K562 (cell line): Measurements from ENCODE around the gene ARHGAP4. TPM values are rescaled to one million over a fixed set of nuclear protein-coding genes. Genes with fewer than 3 reads are reported as not detected.

Experiments used
- ATAC-seq: fragments of 200-7000 bp; cut with Tn5 transposase; 3 replicates; pipeline ENCODE4 v1.9.1; 2020; ENCODE audit warnings: moderate library complexity
- BruUV-seq: library from RNA; stranded (reverse); fragments of 400-500 nt; replicated peaks from 2 replicates; lab custom pipeline; 2021; lab: Mats Ljungman, UMichigan
- CTCF ChIA-PET: fragments of 300-600 bp; formaldehyde crosslinking; extraction: SDS; loops from one replicate; lab custom pipeline; 2021; ENCODE audit warnings: low intra/inter-chr PET ratio; lab: Yijun Ruan, JAX
- POLR2A ChIA-PET: fragments of 300-600, 350-650 bp; sonication (Branson Sonifier 250); formaldehyde crosslinking; extraction: SDS; loops from one replicate; lab custom pipeline; 2021; ENCODE audit warnings: antibody characterized with exemption, inconsistent platforms; lab: Yijun Ruan, JAX
- DNase-seq, 4 experiments: peaks; one replicate each; pipeline versions ENCODE4 v3.0.0 to v3.0.0-alpha.2; 2011 to 2018; ENCODE audit warnings: low spot score in 3 of 4, mixed read lengths in 3 of 4; ENCODE audit errors: extremely low read depth in 1 of 4
- FAIRE-seq: peaks from 2 replicates; lab custom pipeline; 2011; peaks lifted over from hg19 to GRCh38; lab: Jason Lieb, UNC
- H2AFZ ChIP-seq: 2 replicates; pipeline ENCODE4 v1.6.0; 2011; ENCODE audit warnings: low read depth, low read length, control low read depth, inconsistent platforms
- H3K27ac ChIP-seq: fragments of 200-600 bp; 3 replicates; pipeline ENCODE4 v1.8.0; 2011; ENCODE audit warnings: low read depth, mild to moderate bottlenecking, control low read depth, inconsistent platforms, low read length, moderate library complexity, mixed read lengths; ENCODE audit errors: extremely low read depth
- H3K27me3 ChIP-seq, 2 experiments: fragments of 300-600 bp in 1 of 2; 2 replicates in 1 of 2; 3 replicates in 1 of 2; pipeline versions ENCODE4 v1.6.0 to v1.8.0; 2011; ENCODE audit warnings: inconsistent platforms in 2 of 2, low read length in 2 of 2, mild to moderate bottlenecking in 1 of 2, mixed read lengths in 1 of 2, moderate library complexity in 1 of 2; ENCODE audit not compliant: control insufficient read depth in 2 of 2, insufficient read depth in 2 of 2
- H3K36me3 ChIP-seq: fragments of 300-600 bp; 3 replicates; pipeline ENCODE4 v1.8.0; 2011; ENCODE audit warnings: mild to moderate bottlenecking, low read length, inconsistent platforms; ENCODE audit not compliant: control insufficient read depth, insufficient read depth
- H3K4me1 ChIP-seq, 2 experiments: fragments of 200-600 bp in 1 of 2; replicated peaks in 1 of 2; 2 replicates in 1 of 2; 3 replicates in 1 of 2; pipeline versions ENCODE4 v1.5.1 to v1.8.0; 2011; ENCODE audit warnings: inconsistent platforms in 2 of 2, low read length in 2 of 2, mild to moderate bottlenecking in 1 of 2, mixed read lengths in 1 of 2, moderate library complexity in 1 of 2; ENCODE audit not compliant: control insufficient read depth in 2 of 2, insufficient read depth in 2 of 2
- H3K4me2 ChIP-seq: 2 replicates; pipeline ENCODE4 v1.6.1; 2011; ENCODE audit warnings: low read length, control low read depth, inconsistent platforms, mixed read lengths; ENCODE audit not compliant: insufficient read depth
- H3K4me3 ChIP-seq: fragments of 200-600 bp; sonication (generic), shearing (Covaris generic); 2 replicates; pipeline ENCODE4 v1.5.1; 2016; ENCODE audit warnings: control low read depth, inconsistent platforms
- H3K79me2 ChIP-seq: fragments of 200-600 bp; 3 replicates; pipeline ENCODE4 v1.8.0; 2011; ENCODE audit warnings: low read length, inconsistent platforms; ENCODE audit not compliant: control insufficient read depth, insufficient read depth
- H3K9ac ChIP-seq, 2 experiments: 2 replicates each; pipeline versions ENCODE4 v1.6.0 to v1.6.1; 2011; ENCODE audit warnings: low read depth in 2 of 2, low read length in 2 of 2, control low read depth in 1 of 2, inconsistent platforms in 1 of 2, mild to moderate bottlenecking in 1 of 2, mixed read lengths in 1 of 2; ENCODE audit not compliant: insufficient read depth in 1 of 2
- H3K9me1 ChIP-seq: one replicate; pipeline ENCODE4 v1.6.0; 2011; ENCODE audit warnings: inconsistent platforms, mild to moderate bottlenecking, low read length, moderate library complexity; ENCODE audit not compliant: control insufficient read depth, insufficient read depth
- H3K9me3 ChIP-seq: replicated peaks from 2 replicates; pipeline ENCODE4 v1.5.1; 2011; ENCODE audit warnings: low read depth, low read length, inconsistent platforms; ENCODE audit not compliant: control insufficient read depth, insufficient read depth
- H4K20me1 ChIP-seq: replicated peaks from 2 replicates; pipeline ENCODE4 v1.6.1; 2011; ENCODE audit warnings: low read length, inconsistent platforms, mixed read lengths; ENCODE audit not compliant: control insufficient read depth, insufficient read depth
- CHD2 ChIP-seq: IDR thresholded peaks from 2 replicates; pipeline ENCODE4 v1.6.1; 2011; ENCODE audit warnings: low read depth, low read length
- E2F5 ChIP-seq: sonication (generic); formaldehyde crosslinking; IDR thresholded peaks from 2 replicates; pipeline ENCODE4 v1.8.0; 2022; ENCODE audit warnings: mild to moderate bottlenecking, missing genetic modification reagents
- FOXK1 ChIP-seq: sonication (generic); formaldehyde crosslinking; IDR thresholded peaks from 2 replicates; pipeline ENCODE4 v1.8.0; 2022; ENCODE audit warnings: missing genetic modification reagents, mild to moderate bottlenecking, borderline replicate concordance
- GATAD2A ChIP-seq: fragments of 450-650 bp; IDR thresholded peaks from 2 replicates; pipeline ENCODE4 v1.6.1; 2017
- HBP1 ChIP-seq: fragments of 450-650 bp; formaldehyde crosslinking; IDR thresholded peaks from 2 replicates; pipeline ENCODE4 v1.4.0; 2022; ENCODE audit warnings: missing genetic modification characterization
- NRF1 ChIP-seq, 2 experiments: fragments of 450-650 bp; IDR thresholded peaks in 1 of 2; conservative IDR thresholded peaks in 1 of 2; 2 replicates each; pipeline ENCODE4 v1.6.1; 2014; ENCODE audit warnings: mild to moderate bottlenecking in 2 of 2
- POLR2B ChIP-seq: fragments of 450-650 bp; IDR thresholded peaks from 2 replicates; pipeline ENCODE4 v1.6.1; 2018; ENCODE audit warnings: low read depth; ENCODE audit not compliant: partially characterized antibody
- RBFOX2 ChIP-seq: fragments of 200-400 bp; formaldehyde crosslinking; IDR thresholded peaks from 2 replicates; pipeline ENCODE4 v1.6.1; 2017; ENCODE audit warnings: low read depth, mild to moderate bottlenecking, low read length, moderate library complexity
- SMAD2 ChIP-seq: fragments of 150-350 bp; IDR thresholded peaks from 2 replicates; pipeline ENCODE4 v1.6.1; 2014; ENCODE audit warnings: low read depth, mild to moderate bottlenecking, low read length
- YY1 ChIP-seq, 3 experiments: IDR thresholded peaks; 2 replicates each; pipeline ENCODE4 v1.6.1; 2011; ENCODE audit warnings: low read length in 2 of 3, mild to moderate bottlenecking in 2 of 3, moderate library complexity in 2 of 3, borderline replicate concordance in 1 of 3, control low read depth in 1 of 3, low read depth in 1 of 3; ENCODE audit not compliant: insufficient read depth in 3 of 3, insufficient replicate concordance in 2 of 3, control insufficient read depth in 1 of 3, insufficient read length in 1 of 3; ENCODE audit errors: extremely low read depth in 1 of 3
- ZBED1 ChIP-seq: IDR thresholded peaks from 2 replicates; pipeline ENCODE4 v1.6.1; 2014
- ZBTB34 ChIP-seq: fragments of 250-450 bp; sonication (Bioruptor Pico); IDR thresholded peaks from 2 replicates; pipeline ENCODE4 v1.8.0; 2021; ENCODE audit warnings: mild to moderate bottlenecking, moderate library complexity
- ZBTB7A ChIP-seq: IDR thresholded peaks from 2 replicates; pipeline ENCODE4 v1.6.1; 2011; ENCODE audit warnings: low read depth, mild to moderate bottlenecking, low read length, moderate library complexity, borderline replicate concordance; ENCODE audit not compliant: control insufficient read depth
- ZNF764 ChIP-seq: fragments of 250-450 bp; sonication (Bioruptor Pico); IDR thresholded peaks from 2 replicates; pipeline ENCODE4 v1.4.0; 2020; ENCODE audit warnings: low read depth, mild to moderate bottlenecking, moderate library complexity
- WGBS: fragments of 100-300 bp; shearing (Covaris generic); methylation state at CpG from one replicate; pipeline ENCODE4 v1.1.6; 2016; ENCODE audit warnings: low coverage, mixed read lengths; ENCODE audit not compliant: insufficient coverage; ENCODE audit errors: missing lambda C conversion rate; 5-methylcytosine and 5-hydroxymethylcytosine counted together
- in situ Hi-C: fragments of 300-500 bp; cut with MboI; formaldehyde crosslinking; loops from 4 replicates; pipeline ENCODE4 v1.15.0; 2018; ENCODE audit warnings: inconsistent platforms, mixed read lengths
- intact Hi-C: fragments of 100-400 bp; cut with micrococcal nuclease; formaldehyde crosslinking; loops from 2 replicates; pipeline ENCODE4 v1.14.2; 2022
- polyA plus RNA-seq, 8 experiments: library from polyadenylated mRNA; depleted of rRNA in 4 of 8; stranded (reverse) in 5 of 8; unstranded in 3 of 8; fragments of >200 nt; fragmentation: Nextera tagmentation in 2 of 8; fragmentation: Illumina TruSeq in 1 of 8; extraction: Ambion mirVana in 2 of 8; extraction: Trizol in 1 of 8; gene quantifications; 2 replicates each; pipeline versions ENCODE4 v1.2.1 to v1.2.3, GENCODE V29; 2011 to 2014; ENCODE audit warnings: inconsistent platforms in 1 of 8, missing spikeins in 1 of 8
- total RNA-seq, 7 experiments: library from RNA; depleted of rRNA in 6 of 7; stranded (reverse); fragments of >200 nt in 6 of 7; fragmentation: Illumina TruSeq in 2 of 7; extraction: Trizol in 2 of 7; gene quantifications; 2 replicates each; pipeline versions ENCODE4 v1.2.1 to v1.2.3, GENCODE V29; 2011 to 2021; ENCODE audit warnings: low replicate concordance in 1 of 7
- TF ChIP-seq, protein P1 (sequence below): sonication (generic); formaldehyde crosslinking; IDR thresholded peaks from 2 replicates; pipeline ENCODE4 v1.9.0; 2022; ENCODE audit warnings: mild to moderate bottlenecking, missing genetic modification reagents

ARHGAP4 gene
- total and polyA plus RNA-seq, 9 of the 15 experiments (the other 6 are each of a cell fraction or from before 2014, with no cell fraction given): 0.30 to 81.8 (median 13.5) TPM

DNA sequence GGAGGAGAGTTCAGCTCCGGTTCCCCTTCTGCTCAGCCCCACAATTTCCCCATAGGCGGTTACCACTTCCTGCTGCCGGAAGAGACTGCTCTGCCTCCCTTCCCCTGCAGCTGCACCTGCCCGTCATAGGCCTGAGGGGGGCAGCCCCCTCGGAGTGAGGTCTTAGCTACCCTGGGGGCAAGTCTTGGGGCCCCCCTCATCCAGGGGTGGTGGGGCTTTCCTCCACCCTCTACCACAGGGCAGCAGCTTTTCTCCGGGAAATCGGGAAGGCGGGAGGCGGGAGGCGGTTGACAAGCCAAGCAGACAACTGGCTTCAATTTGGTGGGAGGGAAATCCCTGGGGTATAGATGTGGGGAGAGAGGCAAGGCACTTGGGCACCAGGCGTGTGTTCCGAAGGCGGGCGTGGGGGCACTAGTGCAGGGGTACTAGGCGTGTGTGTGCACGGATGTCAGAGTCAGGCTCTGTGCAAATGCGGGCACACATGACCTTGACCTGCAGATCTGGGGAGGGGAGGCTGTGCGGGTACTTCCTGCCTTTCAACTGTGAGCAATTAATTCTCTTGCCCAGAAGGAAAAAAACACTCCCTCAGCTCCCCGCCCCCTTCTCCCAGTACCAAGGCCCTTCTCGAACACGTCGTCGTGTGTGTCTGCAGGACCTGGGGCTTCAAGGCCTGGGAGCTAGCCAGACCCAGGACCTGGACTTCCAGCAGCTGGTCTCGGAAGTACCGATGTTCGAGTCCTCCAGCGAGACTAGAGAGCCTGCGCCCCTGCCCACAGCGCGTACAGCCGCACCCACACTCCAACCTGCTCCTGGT lies 1.0 kb upstream of the ARHGAP4 start (continued):
- TF ChIP-seq CHD2: no peak
- TF ChIP-seq NRF1 (conservative IDR thresholded peaks at IDR 0.05 in 1 of 2, IDR thresholded peaks at IDR 0.05 in 1 of 2): no peak
- peak in 2 of 3 experiments; percentile 33 to 58 for TF ChIP-seq YY1 (IDR thresholded peaks at IDR 0.05; ENCODE audit: borderline replicate concordance in 1 of 3, control insufficient read depth in 1 of 3, extremely low read depth in 1 of 3, insufficient read depth in 3 of 3, insufficient read length in 1 of 3, insufficient replicate concordance in 2 of 3, low read depth in 1 of 3, low read length in 2 of 3)
- TF ChIP-seq HBP1: peak; percentile 52; the same call in 1 of the 2 replicates

- peaks cover 47% of the 10 kb centered on the region for H3K79me2 ChIP-seq
- ATAC-seq (no peak), DNase-seq (peak in 2 of 4 experiments; percentile 35 to 42), FAIRE-seq (no peak)
- H3K4me1 ChIP-seq: peaks cover 27 to 67% of the 10 kb centered on the region in 2 experiments; a peak in 4 of 5 replicates
- intact Hi-C loops (loop anchor here (5.0 kb wide), 1 partner anchor 159 kb away; no protein-coding TSS in a partner anchor), in situ Hi-C loops (no loop called here)
- peak overlapping the region; percentile 98 for H3K27ac ChIP-seq
- H3K4me2 ChIP-seq: peak overlapping the region; percentile 97
- 0% methylated on average over 1 of the region's 4 CpGs for WGBS
- H3K9me1 ChIP-seq: no peaks in the 10 kb centered on the region
- BruUV-seq: no TSS peak
- H3K9me3 ChIP-seq: no peaks in the 10 kb centered on the region
- H2AFZ ChIP-seq: peak overlapping the region; percentile 62
- ChIA-PET POLR2A (interaction anchor here (0.6 to 2.3 kb wide), 9 partner anchors 9 to 485 kb away, joined by 3 to 9 read pairs (median 4); partner anchors contain the start of genes IDH3G, RENBP and SSR4), CTCF (no interaction called here)
- no peaks in the 10 kb centered on the region for H3K27me3 ChIP-seq
- peak overlapping the region; percentile 58 for H3K4me3 ChIP-seq
- H3K9ac ChIP-seq: peak overlapping the region; percentile 93 to 96
- H3K36me3 ChIP-seq: peaks cover 30% of the 10 kb centered on the region
- H4K20me1 ChIP-seq: no peaks in the 10 kb centered on the region
- TF ChIP-seq SMAD2 (no peak), ZBED1 (no peak), RBFOX2 (peak; percentile 76), POLR2B (peak; percentile 38), ZNF764 (no peak), GATAD2A (no peak), ZBTB34 (CRISPR knock-in tag) (no peak), ZBTB7A (peak; percentile 72), E2F5 (CRISPR knock-in tag) (no peak), FOXK1 (CRISPR knock-in tag) (0 out of 2 replicates have a peak, but pooled peaks have one; percentile 25)
- TF ChIP-seq, protein P1, sequence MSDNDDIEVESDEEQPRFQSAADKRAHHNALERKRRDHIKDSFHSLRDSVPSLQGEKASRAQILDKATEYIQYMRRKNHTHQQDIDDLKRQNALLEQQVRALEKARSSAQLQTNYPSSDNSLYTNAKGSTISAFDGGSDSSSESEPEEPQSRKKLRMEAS (CRISPR knock-in tag): 0 out of 2 replicates have a peak, but pooled peaks have one; percentile 21
Observed at GRCh38 chrX:153926552-153926857, 441 bp upstream of the ARHGAP4 start.
